ENCODE data around the gene SLC17A7. TPM values are rescaled to one million over a fixed set of nuclear protein-coding genes. Genes with fewer than 3 reads are reported as not detected.
A peak's percentile ranks its signal among the peaks of the same experiment; 100 is the strongest.

SLC17A7 gene
- total RNA-seq, 4 donors from 2014 or later, result 0.60 to 1.2 (median 1.1) TPM

DNA sequence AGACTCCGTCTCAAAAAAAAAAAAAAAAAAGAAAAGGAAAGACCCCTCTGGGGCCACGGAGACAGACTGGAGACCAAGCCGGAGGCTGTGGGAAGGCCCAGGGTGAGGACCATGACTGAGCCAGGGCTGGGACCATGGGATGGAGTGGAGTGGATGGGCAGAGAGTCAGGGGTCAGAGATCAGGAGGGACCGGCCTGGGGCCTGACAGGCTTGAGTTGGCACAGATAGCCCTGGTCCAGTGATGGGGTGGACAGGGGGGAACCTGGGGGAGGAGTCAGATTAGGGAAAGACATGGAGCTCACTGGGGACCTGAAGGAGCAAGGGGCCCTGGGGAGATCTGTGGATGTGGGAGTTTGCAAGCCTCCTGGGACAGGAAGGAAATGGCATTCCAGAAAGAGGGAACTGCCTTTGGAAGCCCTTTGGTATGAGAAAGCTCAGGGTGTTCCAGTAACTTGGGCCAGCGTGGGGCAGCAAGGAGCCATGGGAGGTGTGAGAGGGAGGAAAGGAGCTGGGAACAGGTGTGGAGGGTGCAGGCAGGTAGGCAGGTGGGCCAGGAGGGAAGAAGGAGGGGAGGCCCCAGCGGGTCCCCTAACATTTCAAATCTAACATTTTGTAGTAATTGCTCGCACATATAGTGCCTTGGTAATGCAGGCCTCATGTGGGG lies 39.8 kb upstream of the SLC17A7 start:
- TF ChIP-seq, protein P1, sequence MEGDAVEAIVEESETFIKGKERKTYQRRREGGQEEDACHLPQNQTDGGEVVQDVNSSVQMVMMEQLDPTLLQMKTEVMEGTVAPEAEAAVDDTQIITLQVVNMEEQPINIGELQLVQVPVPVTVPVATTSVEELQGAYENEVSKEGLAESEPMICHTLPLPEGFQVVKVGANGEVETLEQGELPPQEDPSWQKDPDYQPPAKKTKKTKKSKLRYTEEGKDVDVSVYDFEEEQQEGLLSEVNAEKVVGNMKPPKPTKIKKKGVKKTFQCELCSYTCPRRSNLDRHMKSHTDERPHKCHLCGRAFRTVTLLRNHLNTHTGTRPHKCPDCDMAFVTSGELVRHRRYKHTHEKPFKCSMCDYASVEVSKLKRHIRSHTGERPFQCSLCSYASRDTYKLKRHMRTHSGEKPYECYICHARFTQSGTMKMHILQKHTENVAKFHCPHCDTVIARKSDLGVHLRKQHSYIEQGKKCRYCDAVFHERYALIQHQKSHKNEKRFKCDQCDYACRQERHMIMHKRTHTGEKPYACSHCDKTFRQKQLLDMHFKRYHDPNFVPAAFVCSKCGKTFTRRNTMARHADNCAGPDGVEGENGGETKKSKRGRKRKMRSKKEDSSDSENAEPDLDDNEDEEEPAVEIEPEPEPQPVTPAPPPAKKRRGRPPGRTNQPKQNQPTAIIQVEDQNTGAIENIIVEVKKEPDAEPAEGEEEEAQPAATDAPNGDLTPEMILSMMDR (IDR thresholded peaks at IDR 0.05), result no peak
- no peak for TF ChIP-seq POLR2A (IDR thresholded peaks at IDR 0.05)
- TF ChIP-seq POLR2AphosphoS5 (IDR thresholded peaks at IDR 0.05), result no peak
- TF ChIP-seq EP300 (IDR thresholded peaks at IDR 0.05), result no peak
- Histone ChIP-seq H3K36me3 (peaks cover 9% of the 10 kb centered on the region), H3K9me3 (no peaks in the 10 kb centered on the region), H3K27me3 (no peaks in the 10 kb centered on the region), H3K4me3 (no peak overlapping the region), H3K4me1 (peaks cover 2% of the 10 kb centered on the region), H3K27ac (no peak overlapping the region)
- WGBS, result 88% methylated on average over 7 of the region's 7 CpGs
- DNase-seq (ENCODE audit: low spot score in 2 of 2), result no peak

DNA sequence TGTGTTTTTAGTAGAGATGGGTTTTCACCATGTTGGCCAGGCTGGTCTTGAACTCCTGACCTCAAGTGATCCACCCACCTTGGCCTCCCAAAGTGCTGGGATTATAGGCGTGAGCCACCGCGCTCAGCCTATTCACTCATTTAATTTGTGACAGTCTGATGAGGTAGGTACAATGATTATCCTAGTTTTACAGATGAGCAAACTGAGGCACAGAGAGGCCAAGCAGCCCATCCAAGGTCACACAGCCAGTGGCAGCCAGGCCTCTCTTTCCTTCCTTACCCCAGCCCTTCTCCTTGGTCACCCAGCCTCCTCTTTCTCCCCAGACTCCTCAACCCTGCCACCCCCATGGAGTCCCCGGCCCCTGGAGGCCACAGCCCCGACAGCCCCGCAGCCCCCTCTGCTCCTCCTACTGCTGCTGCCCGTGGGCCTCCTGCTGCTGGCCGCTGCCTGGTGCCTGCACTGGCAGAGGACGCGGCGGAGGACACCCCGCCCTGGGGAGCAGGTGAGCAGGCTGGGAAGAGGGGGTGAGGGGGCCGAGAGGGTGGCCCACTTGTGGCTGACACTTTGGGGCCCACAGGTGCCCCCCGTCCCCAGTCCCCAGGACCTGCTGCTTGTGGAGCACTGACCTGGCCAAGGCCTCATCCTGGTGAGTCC lies 38.8 kb upstream of the SLC17A7 start:
- H3K27ac ChIP-seq, result no peak overlapping the region
- peaks cover 9% of the 10 kb centered on the region for H3K4me1 ChIP-seq
- no peak overlapping the region for H3K4me3 ChIP-seq
- DNase-seq (ENCODE audit: low spot score in 2 of 2), result no peak
- H3K27me3 ChIP-seq, result no peaks in the 10 kb centered on the region
- WGBS, result 89% methylated on average over 10 of the region's 14 CpGs
- TF ChIP-seq POLR2A (IDR thresholded peaks at IDR 0.05), result no peak
- TF ChIP-seq EP300 (IDR thresholded peaks at IDR 0.05), result no peak
- TF ChIP-seq POLR2AphosphoS5 (IDR thresholded peaks at IDR 0.05), result no peak
- TF ChIP-seq, protein P1 (IDR thresholded peaks at IDR 0.05), result no peak
- no peaks in the 10 kb centered on the region for H3K9me3 ChIP-seq
- peaks cover 9% of the 10 kb centered on the region for H3K36me3 ChIP-seq

DNA sequence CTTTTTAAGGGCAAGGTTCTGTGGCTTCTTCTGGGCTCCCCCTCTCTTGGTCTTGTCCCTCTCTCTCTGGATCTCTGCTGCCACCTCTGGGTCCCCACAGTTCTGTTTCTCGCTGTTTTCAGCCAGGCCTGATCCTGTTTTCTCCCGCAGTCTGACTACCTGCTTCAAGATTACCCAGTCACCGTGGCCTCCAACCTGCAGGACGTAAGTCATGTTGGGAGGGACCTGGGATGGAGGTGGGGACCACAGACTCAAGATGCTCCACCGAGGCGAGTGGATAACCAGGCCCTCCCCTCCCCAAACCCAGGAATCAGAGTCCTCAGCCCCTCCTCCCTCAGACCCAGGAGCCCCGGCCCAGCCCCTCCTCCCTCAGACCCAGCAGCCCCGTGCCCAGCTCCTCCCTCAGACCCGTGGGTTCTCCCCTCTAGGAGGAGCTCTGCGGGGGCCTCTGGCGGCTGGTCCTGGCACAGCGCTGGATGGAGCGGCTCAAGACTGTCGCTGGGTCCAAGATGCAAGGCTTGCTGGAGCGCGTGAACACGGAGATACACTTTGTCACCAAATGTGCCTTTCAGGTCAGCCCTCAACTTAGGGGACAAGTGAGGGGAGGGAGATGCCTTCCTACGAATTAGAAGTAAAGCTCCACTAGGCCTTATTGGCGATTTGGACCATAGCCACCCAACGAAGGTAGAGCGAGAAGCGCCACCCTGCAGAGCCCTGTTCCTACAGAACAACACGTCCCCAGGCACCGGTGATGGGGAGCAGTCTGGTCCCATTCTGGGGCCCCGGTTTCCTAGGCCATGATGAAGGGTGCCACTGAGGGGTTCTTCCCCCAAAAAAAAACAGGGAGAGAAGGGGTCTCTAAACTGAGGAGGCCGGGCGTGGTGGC lies 34.9 kb upstream of the SLC17A7 start:
- peak in 1 of 2 donors; percentile 81 for DNase-seq (ENCODE audit: low spot score in 2 of 2)
- H3K27me3 ChIP-seq, result no peaks in the 10 kb centered on the region
- peak overlapping the region; percentile 25 for H3K27ac ChIP-seq
- H3K36me3 ChIP-seq, result peaks cover 5% of the 10 kb centered on the region
- H3K4me1 ChIP-seq, result peaks cover 26% of the 10 kb centered on the region
- TF ChIP-seq EP300 (IDR thresholded peaks at IDR 0.05), result no peak
- TF ChIP-seq POLR2A (IDR thresholded peaks at IDR 0.05), result no peak
- TF ChIP-seq, protein P1 (IDR thresholded peaks at IDR 0.05), result peak; percentile 13 to 46
- TF ChIP-seq POLR2AphosphoS5 (IDR thresholded peaks at IDR 0.05), result no peak
- H3K4me3 ChIP-seq, result peak overlapping the region; percentile 63
- 72% methylated on average over 17 of the region's 27 CpGs for WGBS
- H3K9me3 ChIP-seq, result no peaks in the 10 kb centered on the region

DNA sequence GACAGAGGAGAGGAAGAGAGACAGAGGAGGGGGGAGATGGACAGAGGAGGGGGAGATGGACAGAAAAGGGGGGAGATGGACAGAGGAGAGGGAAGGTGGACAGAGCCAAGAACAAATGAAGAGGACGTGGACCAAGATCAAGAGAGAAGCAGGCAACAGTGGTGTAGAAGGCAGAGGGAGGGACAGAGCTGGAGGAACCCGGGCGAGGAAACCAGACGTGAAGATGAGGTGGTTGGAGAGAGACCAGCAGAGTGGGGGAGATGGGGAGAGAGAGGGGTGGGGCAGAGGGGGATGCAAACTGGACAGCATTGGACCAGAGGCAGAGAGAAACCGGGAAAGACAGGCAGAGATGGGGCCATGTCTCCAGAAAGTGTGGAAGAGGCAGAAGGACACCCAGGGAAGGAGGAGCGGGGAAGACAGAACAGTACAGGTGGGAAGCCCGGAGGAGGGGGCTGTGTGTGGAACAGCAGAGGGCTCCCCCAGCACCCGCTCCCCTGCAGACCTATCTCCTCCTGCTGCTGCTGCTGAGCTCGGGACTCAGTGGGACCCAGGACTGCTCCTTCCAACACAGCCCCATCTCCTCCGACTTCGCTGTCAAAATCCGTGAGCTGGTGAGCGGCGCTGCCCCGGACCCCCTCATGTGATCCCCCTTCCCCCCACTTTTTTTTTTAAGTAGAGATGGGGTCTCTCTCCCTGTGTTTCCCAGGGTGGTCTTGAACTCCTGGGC lies 34.0 kb upstream of the SLC17A7 start:
- no peaks in the 10 kb centered on the region for H3K9me3 ChIP-seq
- TF ChIP-seq EP300 (IDR thresholded peaks at IDR 0.05) (no peak), POLR2A (IDR thresholded peaks at IDR 0.05) (no peak), POLR2AphosphoS5 (IDR thresholded peaks at IDR 0.05) (no peak)
- TF ChIP-seq, protein P1 (IDR thresholded peaks at IDR 0.05), result no peak
- H3K36me3 ChIP-seq, result peaks cover 3% of the 10 kb centered on the region
- H3K4me3 ChIP-seq, result peak overlapping the region; percentile 63
- DNase-seq (ENCODE audit: low spot score in 2 of 2), result no peak
- 64% methylated on average over 15 of the region's 15 CpGs for WGBS
- H3K27me3 ChIP-seq, result no peaks in the 10 kb centered on the region
- peak overlapping the region; percentile 25 for H3K27ac ChIP-seq
- peaks cover 27% of the 10 kb centered on the region for H3K4me1 ChIP-seq

Data from suprapubic skin (tissue), 4 donors.